Neutrophil (primary cell): Measurements from ENCODE around the gene INVS.

ENCODE experiments used
- H3K27ac ChIP-seq: fragments of 200-600 bp; sonication (generic); 2 replicates; pipeline ENCODE4 v1.5.1; 2016; ENCODE audit warnings: mild to moderate bottlenecking, moderate library complexity
- H3K27me3 ChIP-seq: fragments of 200-600 bp; sonication (generic); 2 replicates; pipeline ENCODE4 v1.6.0; 2016; ENCODE audit warnings: mild to moderate bottlenecking
- H3K36me3 ChIP-seq: fragments of 200-600 bp; sonication (generic); 2 replicates; pipeline ENCODE4 v1.5.1; 2017
- H3K4me1 ChIP-seq, 2 experiments: fragments of 200-600 bp in 1 of 2; sonication (generic) in 1 of 2; 1 replicate in 1 of 2; 2 replicates in 1 of 2; pipeline versions ENCODE4 v1.5.1 to v1.6.1; 2013 to 2016; ENCODE audit warnings: low read depth in 1 of 2, low read length in 1 of 2, mild to moderate bottlenecking in 1 of 2, moderate library complexity in 1 of 2; ENCODE audit not compliant: control insufficient read depth in 1 of 2, insufficient read depth in 1 of 2
- H3K4me3 ChIP-seq, 2 experiments: fragments of 200-600 bp in 1 of 2; sonication (generic) in 1 of 2; 1 replicate in 1 of 2; 2 replicates in 1 of 2; pipeline ENCODE4 v1.5.1; 2013 to 2016; ENCODE audit warnings: low read depth in 1 of 2, low read length in 1 of 2, mild to moderate bottlenecking in 1 of 2, moderate library complexity in 1 of 2
- H3K9me3 ChIP-seq: fragments of 200-600 bp; sonication (generic); 2 replicates; pipeline ENCODE4 v1.5.1; 2016
- CTCF ChIP-seq: fragments of 200-600 bp; sonication (generic); IDR thresholded peaks from 2 replicates; pipeline ENCODE4 v1.5.1; 2016; ENCODE audit warnings: antibody characterized with exemption

Gene INVS

DNA sequence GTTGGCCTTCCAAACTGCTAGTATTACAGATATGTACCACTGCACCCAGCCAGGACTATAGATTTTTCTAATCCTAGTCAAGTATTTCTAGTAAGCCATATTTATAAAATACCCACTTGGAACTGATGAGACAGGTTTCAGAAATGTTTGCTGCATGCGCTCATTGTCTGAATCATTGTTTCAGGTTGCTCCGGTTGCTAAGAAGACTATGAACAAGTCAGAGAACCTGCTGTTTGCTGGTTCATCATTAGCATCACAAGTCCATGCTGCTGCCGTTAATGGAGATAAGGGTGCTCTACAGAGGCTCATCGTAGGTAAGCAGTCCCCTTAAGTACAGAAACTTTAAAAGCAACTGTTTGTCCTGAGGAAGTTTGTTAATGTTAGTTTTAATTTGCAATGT lies 5.3 kb downstream of the INVS start:
- no peak for TF ChIP-seq CTCF
- H3K27ac ChIP-seq = no peak overlapping the region

GRCh38 chr9:100105861-100106260 lies 6.8 kb downstream of the INVS start:
- H3K4me3 ChIP-seq = no peak overlapping the region
- no peaks in the 10 kb centered on the region for H3K4me1 ChIP-seq
- peaks cover 12% of the 10 kb centered on the region for H3K36me3 ChIP-seq
- no peak for TF ChIP-seq CTCF
- H3K27ac ChIP-seq = no peak overlapping the region
- no peaks in the 10 kb centered on the region for H3K9me3 ChIP-seq
- no peaks in the 10 kb centered on the region for H3K27me3 ChIP-seq

More for the DNA sequence above, 5.3 kb downstream of the INVS start:
- Histone ChIP-seq H3K9me3 (no peaks in the 10 kb centered on the region), H3K4me3 (no peak overlapping the region), H3K27me3 (no peaks in the 10 kb centered on the region), H3K36me3 (peaks cover 12% of the 10 kb centered on the region), H3K4me1 (peaks cover 8 to 10% of the 10 kb centered on the region in 2 experiments)

GRCh38 chr9:100106616-100107015 lies 7.6 kb downstream of the INVS start:
- Histone ChIP-seq H3K4me3 (no peak overlapping the region), H3K27ac (no peak overlapping the region), H3K36me3 (peaks cover 12% of the 10 kb centered on the region), H3K9me3 (no peaks in the 10 kb centered on the region), H3K4me1 (no peaks in the 10 kb centered on the region), H3K27me3 (no peaks in the 10 kb centered on the region)
- TF ChIP-seq CTCF = no peak

DNA sequence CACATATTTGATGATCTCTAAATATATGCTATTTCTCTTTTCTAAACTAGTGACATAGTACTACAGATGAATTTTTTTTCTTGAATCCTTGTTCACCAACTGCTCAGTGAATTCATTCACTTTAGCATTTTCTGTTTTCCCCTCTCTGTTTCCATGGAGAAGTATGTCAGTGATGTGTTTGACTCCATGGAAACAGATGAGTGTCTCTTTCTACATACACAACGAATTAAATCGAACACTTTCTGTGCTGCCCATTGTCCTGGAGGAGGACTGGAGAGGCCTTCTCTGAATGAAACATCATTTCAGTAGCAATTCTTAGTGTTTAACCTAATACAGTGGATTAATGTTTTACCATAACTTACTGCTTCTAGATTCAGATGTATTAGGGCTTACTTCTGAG lies 9.5 kb downstream of the INVS start:
- no peak for TF ChIP-seq CTCF
- Histone ChIP-seq H3K27me3 (no peaks in the 10 kb centered on the region), H3K4me3 (no peak overlapping the region), H3K36me3 (peaks cover 12% of the 10 kb centered on the region), H3K27ac (no peak overlapping the region), H3K9me3 (no peaks in the 10 kb centered on the region), H3K4me1 (no peaks in the 10 kb centered on the region)

- TF ChIP-seq CTCF = no peak
- no peak overlapping the region for H3K4me3 ChIP-seq
- H3K36me3 ChIP-seq = peaks cover 7% of the 10 kb centered on the region
- H3K9me3 ChIP-seq = no peaks in the 10 kb centered on the region
- no peaks in the 10 kb centered on the region for H3K4me1 ChIP-seq
- no peaks in the 10 kb centered on the region for H3K27me3 ChIP-seq
- H3K27ac ChIP-seq = no peak overlapping the region
Observed at GRCh38 chr9:100111235-100111634, 12.2 kb downstream of the INVS start.
